Nephron progenitor cell (in vitro differentiated cells): ENCODE data around the gene LRFN2.

Experiments
- DNase-seq: peaks from one replicate; pipeline ENCODE4 v3.0.0; 2021
- H3K27ac Mint-ChIP-seq: 2 replicates; pipeline ENCODE4 v1.8.0; 2021; ENCODE audit warnings: mild to moderate bottlenecking, moderate library complexity, mixed read lengths
- H3K27me3 Mint-ChIP-seq: 2 replicates; pipeline ENCODE4 v1.8.0; 2021; ENCODE audit warnings: mild to moderate bottlenecking, low read depth, mixed read lengths; ENCODE audit not compliant: poor library complexity
- H3K36me3 Mint-ChIP-seq: 2 replicates; pipeline ENCODE4 v1.8.0; 2021; ENCODE audit warnings: low read depth, mixed read lengths
- H3K4me1 Mint-ChIP-seq: 2 replicates; pipeline ENCODE4 v1.8.0; 2021; ENCODE audit warnings: mixed read lengths
- H3K4me3 Mint-ChIP-seq: 2 replicates; pipeline ENCODE4 v1.8.0; 2021; ENCODE audit warnings: mild to moderate bottlenecking, moderate library complexity, mixed read lengths
- H3K9me3 Mint-ChIP-seq: 2 replicates; pipeline ENCODE4 v1.8.0; 2021; ENCODE audit warnings: mild to moderate bottlenecking, moderate library complexity, mixed read lengths
- TF ChIP-seq, protein P1 (sequence below): fragments of 200-600 bp; sonication (generic); IDR thresholded peaks from 2 replicates; pipeline ENCODE4 v1.5.0; 2021; ENCODE audit warnings: antibody characterized with exemption

LRFN2 gene

DNA sequence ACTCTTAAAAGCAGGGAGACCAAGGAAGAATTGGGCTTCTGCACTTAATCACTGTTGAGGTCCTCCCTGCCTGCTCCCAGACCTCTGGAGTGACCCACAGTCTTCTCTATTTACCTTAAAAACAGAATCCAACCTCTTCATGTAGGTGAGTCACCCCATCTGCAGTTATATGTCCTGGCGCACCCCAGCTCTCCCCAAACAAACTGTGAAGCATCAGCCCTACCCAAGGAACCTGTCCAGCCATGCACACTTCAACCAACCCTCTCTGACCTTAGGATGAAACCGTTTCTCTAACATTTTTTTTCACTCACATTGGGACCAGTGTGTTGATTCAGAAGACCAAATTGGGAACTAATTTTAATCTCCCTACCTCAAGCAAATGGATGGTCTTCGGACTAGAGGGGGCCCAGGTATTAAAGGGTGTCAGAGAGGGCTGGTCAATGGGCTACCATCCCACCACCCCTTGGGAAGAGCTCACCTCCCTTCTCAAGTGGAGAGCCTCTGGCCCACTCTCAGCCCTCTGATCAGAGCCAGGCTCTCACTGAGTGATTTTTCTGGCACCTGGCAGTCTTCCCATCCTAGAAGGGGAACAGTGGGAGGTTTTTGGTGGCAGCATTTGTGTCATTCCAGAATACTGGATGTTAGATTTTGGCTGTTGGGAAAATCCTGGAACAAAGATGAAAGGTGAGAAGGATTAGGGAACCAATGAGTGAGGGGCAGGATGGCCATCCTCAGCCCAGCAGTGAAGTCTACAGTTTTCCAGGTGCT lies 203.6 kb downstream of the LRFN2 start:
- no peak overlapping the region for H3K4me3 Mint-ChIP-seq
- DNase-seq, result no peak
- no peaks in the 10 kb centered on the region for H3K36me3 Mint-ChIP-seq
- H3K4me1 Mint-ChIP-seq, result no peaks in the 10 kb centered on the region
- H3K9me3 Mint-ChIP-seq, result no peaks in the 10 kb centered on the region
- TF ChIP-seq, protein P1, sequence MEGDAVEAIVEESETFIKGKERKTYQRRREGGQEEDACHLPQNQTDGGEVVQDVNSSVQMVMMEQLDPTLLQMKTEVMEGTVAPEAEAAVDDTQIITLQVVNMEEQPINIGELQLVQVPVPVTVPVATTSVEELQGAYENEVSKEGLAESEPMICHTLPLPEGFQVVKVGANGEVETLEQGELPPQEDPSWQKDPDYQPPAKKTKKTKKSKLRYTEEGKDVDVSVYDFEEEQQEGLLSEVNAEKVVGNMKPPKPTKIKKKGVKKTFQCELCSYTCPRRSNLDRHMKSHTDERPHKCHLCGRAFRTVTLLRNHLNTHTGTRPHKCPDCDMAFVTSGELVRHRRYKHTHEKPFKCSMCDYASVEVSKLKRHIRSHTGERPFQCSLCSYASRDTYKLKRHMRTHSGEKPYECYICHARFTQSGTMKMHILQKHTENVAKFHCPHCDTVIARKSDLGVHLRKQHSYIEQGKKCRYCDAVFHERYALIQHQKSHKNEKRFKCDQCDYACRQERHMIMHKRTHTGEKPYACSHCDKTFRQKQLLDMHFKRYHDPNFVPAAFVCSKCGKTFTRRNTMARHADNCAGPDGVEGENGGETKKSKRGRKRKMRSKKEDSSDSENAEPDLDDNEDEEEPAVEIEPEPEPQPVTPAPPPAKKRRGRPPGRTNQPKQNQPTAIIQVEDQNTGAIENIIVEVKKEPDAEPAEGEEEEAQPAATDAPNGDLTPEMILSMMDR, result no peak
- peaks cover 20% of the 10 kb centered on the region for H3K27me3 Mint-ChIP-seq
- no peak overlapping the region for H3K27ac Mint-ChIP-seq

- TF ChIP-seq, protein P1, result no peak
- no peaks in the 10 kb centered on the region for H3K4me1 Mint-ChIP-seq
- no peaks in the 10 kb centered on the region for H3K36me3 Mint-ChIP-seq
- no peak overlapping the region for H3K4me3 Mint-ChIP-seq
- H3K27me3 Mint-ChIP-seq, result peaks cover 14% of the 10 kb centered on the region
- no peak for DNase-seq
- H3K27ac Mint-ChIP-seq, result no peak overlapping the region
- H3K9me3 Mint-ChIP-seq, result no peaks in the 10 kb centered on the region
Measured at GRCh38 chr6:40380271-40380670, 206.9 kb downstream of the LRFN2 start.

- Mint-ChIP-seq H3K9me3 (no peaks in the 10 kb centered on the region), H3K27ac (peak overlapping the region; percentile 6), H3K4me3 (no peak overlapping the region), H3K36me3 (no peaks in the 10 kb centered on the region), H3K4me1 (no peaks in the 10 kb centered on the region), H3K27me3 (peaks cover 14% of the 10 kb centered on the region)
- TF ChIP-seq, protein P1, result no peak
- DNase-seq, result no peak
Measured at GRCh38 chr6:40379811-40380210, 207.4 kb downstream of the LRFN2 start.

DNA sequence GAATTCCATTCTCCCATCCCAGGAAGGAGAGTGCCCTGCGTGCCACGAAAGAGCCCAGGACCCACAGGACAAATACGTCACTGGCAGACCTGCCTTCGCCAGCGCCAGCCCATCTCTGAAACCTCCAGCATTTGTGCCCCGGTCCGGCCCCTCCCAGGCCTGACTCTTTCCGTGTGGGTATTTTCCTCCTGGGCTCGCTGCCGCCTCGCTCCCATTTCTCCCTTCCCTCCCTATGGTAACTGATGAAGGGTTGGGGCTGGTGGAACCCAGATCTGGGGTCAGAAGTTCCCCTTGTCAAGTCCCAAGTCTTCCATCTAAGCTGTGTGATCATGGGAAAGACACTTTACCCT lies 208.5 kb downstream of the LRFN2 start:
- TF ChIP-seq, protein P1, result no peak
- no peaks in the 10 kb centered on the region for H3K9me3 Mint-ChIP-seq
- no peaks in the 10 kb centered on the region for H3K36me3 Mint-ChIP-seq
- peaks cover 8% of the 10 kb centered on the region for H3K27me3 Mint-ChIP-seq
- no peak overlapping the region for H3K4me3 Mint-ChIP-seq
- DNase-seq, result no peak
- no peaks in the 10 kb centered on the region for H3K4me1 Mint-ChIP-seq
- H3K27ac Mint-ChIP-seq, result peak overlapping the region; percentile 74

DNA sequence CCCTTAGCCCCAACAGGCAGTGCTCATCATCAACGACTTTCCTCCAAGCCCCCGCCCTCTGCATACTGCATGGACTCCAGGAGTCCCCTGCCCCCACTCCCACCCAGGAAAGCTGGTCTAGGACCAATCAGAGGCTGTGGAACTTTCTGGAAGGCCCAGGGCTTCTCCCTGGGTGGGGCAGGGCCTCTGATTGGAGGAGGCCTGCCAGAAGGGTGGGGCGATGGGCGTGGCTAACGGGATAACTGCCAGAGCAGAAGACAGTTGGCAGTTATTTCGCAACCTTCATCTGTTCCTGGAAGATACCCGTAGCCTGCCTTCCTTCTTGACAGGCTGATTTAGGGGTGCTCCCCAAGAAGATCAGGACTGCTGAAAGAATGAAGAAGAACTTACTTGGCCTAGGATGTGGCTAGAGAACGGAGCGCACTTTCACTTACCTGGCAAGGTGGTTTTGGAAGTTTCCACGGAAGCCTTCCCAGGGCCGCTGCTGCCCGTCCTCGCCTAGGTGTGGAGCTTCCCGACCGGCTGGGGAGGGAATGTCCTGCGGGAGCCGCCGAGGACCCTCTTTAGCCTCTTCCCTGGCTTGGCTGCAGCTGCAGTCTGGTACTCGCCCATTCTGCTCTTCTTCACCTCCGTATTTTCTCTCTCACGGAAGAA lies 209.0 kb downstream of the LRFN2 start:
- Mint-ChIP-seq H3K4me3 (no peak overlapping the region), H3K27me3 (peaks cover 6% of the 10 kb centered on the region), H3K9me3 (no peaks in the 10 kb centered on the region), H3K4me1 (no peaks in the 10 kb centered on the region), H3K27ac (no peak overlapping the region), H3K36me3 (no peaks in the 10 kb centered on the region)
- DNase-seq, result no peak
- TF ChIP-seq, protein P1, result no peak
